Stimulated activated CD4-positive, alpha-beta T cell treated with anti-CD3 and anti-CD28 coated beads, TNF-alpha, amount 100 ng/mL, for 1 hour (primary cell): ENCODE data around the gene MYL1.

Source experiments
- DNase-seq, 3 donors: peaks; one replicate each; pipeline ENCODE4 v3.0.0-alpha.2; 2020; ENCODE audit warnings: low read depth in 3 of 3, low spot score in 1 of 3

MYL1 gene

DNA sequence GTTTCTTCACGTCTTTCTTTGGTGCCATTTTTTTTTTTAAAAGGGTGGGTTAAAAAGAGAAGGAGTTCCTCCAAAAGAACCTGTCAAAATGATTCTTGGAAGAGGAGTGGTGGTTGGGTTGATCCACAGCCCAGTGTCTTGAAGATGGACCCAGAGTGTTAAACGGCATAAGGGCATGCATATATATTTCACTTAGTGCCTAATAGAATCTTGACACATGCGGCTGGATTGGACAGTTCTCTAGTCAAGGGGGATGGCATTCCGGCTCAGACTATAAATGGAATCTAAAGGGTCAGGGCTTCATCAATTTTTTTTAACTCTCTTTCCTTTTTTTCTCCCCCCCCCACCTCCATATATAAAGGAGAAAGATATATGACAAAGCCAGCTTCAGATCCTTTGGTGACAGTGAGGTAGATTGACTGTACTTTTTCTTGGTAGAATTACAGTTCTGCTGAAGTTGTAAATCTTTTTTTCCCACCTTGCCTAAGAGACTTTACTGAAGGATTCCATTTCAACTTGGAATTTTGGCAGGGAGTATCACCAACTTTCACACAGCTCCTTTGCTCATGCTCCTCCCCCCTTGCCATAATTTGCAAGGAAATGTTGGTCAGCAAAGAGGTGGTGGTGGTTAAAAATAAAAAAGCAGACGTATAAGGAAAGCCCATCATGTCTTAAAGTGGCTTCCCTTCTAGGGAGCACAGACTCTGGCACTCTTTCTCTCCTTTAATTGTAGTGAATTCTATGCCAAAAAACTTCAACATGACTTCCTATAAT is at the start of gene MYL1:
MYL1 (minus strand) TSS at position 160 of the 774 bp plus-strand sequence; CDS start at position 28, 132 bp downstream.
- no peak for DNase-seq

GRCh38 chr2:210363876-210364275 is 48.9 kb upstream of the MYL1 start:
- DNase-seq, result no peak

GRCh38 chr2:210363261-210363660 is 48.3 kb upstream of the MYL1 start:
- DNase-seq, result no peak

DNA sequence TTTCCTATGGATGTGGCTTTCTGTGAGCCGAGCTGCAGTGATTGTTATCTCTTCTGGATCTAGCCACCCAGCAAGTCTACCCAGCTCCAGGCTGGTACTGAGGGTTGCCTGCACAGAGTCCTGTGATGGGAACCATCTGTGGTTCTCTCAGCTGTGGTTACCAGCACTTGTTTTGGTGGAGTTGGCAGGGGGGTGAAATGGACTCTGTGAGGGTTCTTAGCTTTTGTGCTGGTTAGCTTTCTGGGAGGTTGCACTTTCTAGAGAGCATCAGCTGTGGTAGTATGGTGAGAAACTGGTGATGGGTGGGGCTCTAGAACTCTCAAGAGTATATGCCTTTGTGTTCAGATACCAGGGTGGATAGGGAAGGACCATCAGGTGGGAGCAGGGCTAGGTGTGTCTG is 45.4 kb upstream of the MYL1 start:
- DNase-seq, result no peak

GRCh38 chr2:210356944-210357343 is 42.0 kb upstream of the MYL1 start:
- no peak for DNase-seq

DNA sequence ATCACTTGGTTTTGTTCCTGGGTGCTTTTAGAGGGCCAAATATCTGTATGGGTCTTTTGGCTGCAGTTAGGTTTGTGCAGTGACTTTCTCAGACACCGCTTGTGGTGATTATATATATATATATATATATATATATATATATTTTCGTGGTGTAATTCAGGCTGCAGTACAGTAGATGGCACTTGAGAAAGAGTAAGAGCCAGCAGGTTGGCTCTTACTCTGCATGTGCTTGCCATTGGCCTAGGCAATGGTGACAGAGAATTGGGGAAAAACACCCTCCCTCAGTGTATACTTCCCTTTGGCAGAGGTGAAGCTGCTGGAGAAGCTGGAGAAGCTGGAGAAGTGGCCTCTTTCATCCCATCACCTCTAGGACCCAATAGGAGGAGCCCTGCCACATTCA is 22.2 kb upstream of the MYL1 start:
- DNase-seq, result no peak

DNA sequence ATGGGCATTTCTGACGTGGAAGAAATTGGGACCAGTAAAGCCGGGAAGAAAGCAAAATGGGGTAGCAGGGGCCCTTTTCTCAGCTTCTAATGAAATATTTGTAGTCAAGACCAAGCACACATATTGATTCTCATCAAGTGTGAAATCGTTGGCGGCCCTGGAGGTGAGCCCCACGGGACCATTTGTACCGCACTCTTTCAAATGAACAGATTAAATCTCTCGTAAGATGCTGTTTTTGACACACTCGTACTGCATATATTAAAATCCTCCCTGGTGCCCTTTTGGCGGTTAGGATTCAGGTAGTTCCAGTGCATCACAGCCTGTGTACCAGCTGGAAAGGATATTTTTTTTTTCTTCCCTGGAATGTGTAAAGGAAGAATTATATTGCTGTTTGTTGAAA is 9.9 kb upstream of the MYL1 start:
- no peak for DNase-seq

DNA sequence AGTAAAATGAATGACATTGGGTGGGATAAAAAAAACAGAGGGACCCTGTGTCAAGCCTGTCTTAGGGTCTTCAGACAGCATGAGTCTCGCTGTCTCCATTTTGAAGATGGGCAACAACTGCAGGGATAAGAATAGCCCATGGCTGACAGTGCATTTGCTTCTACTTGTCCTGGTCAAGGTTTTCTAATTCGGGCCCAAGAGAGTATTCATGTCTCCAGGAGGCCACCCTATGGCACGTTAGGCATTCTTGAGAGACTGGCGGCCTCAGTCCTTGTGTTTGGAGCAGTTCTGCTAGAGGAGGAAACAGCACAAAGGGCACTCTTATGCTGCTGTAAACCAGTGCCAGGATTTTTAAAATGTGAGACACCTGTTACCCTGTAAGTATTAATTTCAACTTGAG is 9.5 kb upstream of the MYL1 start:
- no peak for DNase-seq

- DNase-seq, result no peak
Observed at GRCh38 chr2:210323003-210323402, 8.0 kb upstream of the MYL1 start.

DNA sequence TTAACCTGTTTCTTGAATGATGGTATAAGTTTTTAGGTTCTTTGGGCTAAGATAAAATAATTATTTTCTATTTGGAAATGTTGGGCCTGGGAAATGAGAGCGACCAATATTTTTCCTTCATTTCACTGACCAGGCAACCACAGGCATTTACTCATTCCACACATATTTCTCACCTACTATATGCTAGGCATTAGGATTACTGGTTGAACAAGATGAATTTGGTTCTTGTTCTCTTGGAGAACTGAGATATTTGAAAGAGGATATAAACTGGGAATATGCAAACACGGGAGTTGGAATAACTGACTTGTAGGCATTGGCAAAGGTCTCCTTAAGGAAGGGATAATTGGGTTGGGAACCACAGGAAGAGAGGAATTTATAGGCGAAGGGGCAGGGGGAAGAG is 3.9 kb upstream of the MYL1 start:
- no peak for DNase-seq

- DNase-seq, result no peak
Observed at GRCh38 chr2:210318486-210318885, 3.5 kb upstream of the MYL1 start.

DNA sequence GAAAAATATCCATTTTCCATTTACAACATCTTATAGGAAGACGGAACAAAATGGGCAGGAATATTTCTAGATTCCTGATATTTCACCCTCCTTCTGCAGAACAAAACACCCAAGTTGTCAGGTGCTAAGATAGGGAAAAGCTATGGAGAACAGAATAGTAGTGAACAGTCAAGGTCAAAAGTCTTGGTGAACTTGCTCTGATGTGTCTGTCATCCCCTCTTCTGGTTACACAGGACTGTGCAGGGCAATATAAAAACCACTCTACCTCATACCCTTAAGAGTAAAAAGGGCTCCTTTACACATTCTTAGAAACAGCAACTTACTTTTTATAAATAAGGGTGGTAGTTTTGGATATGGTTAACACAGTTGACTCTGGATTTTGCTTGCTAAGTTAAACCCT is 4.4 kb downstream of the MYL1 start:
- DNase-seq, result no peak

DNA sequence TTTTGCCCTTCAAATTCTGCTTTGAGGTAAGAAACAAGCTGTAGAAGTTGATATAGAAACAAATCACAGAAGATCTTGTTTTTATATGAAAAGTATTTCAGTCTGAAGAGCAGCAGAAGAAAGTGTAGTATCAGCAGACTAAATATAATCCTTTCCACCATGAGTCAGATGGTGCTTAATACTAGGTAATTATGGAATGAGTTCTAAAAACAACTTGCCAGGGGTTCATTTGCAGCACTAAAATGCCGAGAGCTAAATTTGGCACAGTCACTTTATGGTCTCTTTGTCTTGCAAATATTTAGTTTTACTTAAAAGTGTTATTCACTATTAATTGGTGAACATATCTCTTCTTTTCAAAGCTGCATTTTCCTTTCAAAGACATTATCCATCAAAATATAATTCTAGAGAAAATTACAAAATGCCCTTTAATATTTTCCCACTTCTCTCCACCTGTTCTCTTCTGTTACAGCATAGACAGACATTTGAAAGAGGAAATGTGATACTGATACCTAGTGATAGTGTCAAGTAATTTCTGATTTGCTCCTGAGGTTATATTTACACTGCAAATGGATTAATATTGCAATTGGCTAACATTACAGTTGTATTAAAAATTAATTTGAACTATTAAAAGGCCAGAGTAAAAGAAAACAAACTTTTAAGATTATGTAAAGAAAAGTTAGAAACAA is 5.3 kb downstream of the MYL1 start:
- no peak for DNase-seq

- no peak for DNase-seq
Observed at GRCh38 chr2:210303498-210303897, 11.5 kb downstream of the MYL1 start.

- DNase-seq, result no peak
Observed at GRCh38 chr2:210302326-210302725, 12.6 kb downstream of the MYL1 start.

DNA sequence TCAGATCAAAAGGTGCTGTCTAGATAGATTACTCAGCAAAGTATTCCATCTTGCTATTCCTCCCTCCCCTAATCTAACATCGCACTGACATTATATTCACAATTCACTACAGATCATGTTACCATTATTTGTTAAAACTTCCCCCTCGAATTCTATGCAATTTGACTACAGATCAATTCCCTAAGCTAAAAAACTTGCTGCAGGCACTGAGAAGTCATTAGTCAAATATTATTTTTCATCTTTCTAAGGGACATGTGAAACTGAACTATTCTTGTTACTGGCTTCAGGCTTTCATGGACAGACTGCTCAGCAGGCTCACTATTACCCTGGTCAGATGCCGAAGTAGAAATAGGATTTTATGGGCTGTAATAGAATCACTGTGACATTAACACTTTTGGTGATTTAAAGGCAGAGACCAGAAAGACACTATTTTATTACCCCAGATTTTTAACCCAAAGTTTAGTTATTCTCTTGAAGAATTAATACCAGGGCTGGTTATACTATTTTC is 15.1 kb downstream of the MYL1 start:
- DNase-seq, result no peak

- no peak for DNase-seq
Observed at GRCh38 chr2:210288408-210288807, 26.6 kb downstream of the MYL1 start.

- no peak for DNase-seq
Observed at GRCh38 chr2:210287301-210287700, 27.7 kb downstream of the MYL1 start.

GRCh38 chr2:210286123-210286680 is 28.8 kb downstream of the MYL1 start:
- no peak for DNase-seq

- no peak for DNase-seq
Observed at GRCh38 chr2:210277133-210277532, 37.8 kb downstream of the MYL1 start.

DNA sequence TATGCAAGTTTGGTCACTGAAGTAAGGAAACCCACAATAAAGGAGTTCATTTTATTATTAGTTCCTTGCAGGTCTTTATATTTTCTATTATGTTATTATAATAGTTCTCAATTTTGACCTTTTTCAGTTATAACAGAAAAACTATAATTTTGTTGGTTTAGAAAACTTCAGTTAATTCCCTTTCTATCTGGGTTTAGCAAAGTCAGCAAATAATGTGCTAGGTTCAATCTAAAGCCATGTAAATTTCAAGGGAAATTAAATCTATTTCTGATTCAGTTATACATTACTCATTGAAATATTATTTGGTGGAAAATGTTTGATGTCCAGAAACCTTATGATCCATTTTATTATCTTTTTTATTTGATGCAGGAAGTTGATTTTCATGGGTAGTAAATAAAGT is 43.7 kb downstream of the MYL1 start:
- no peak for DNase-seq

GRCh38 chr2:210269148-210269547 is 45.8 kb downstream of the MYL1 start:
- DNase-seq, result no peak
